WTC11 (cell line): ENCODE measurements around the gene NAGS. TPM values are rescaled to one million over a fixed set of nuclear protein-coding genes. Genes with fewer than 3 reads are reported as not detected.

Experiments
- ATAC-seq: fragments of 200-7000 bp; cut with Tn5 transposase; 2 replicates; pipeline ENCODE4 v1.10.0; 2021; ENCODE audit warnings: mild to moderate bottlenecking, moderate library complexity
- CTCF ChIA-PET: fragments of 300-600 bp; sonication (Branson Sonifier 250); formaldehyde crosslinking; loops from one replicate; lab custom pipeline; 2021; ENCODE audit warnings: antibody characterized with exemption; lab: Charles Lee
- POLR2A ChIA-PET: fragments of 350-600 bp; sonication (Branson Sonifier 250); formaldehyde crosslinking; loops from one replicate; lab custom pipeline; 2021; ENCODE audit warnings: antibody characterized with exemption; lab: Charles Lee
- DNase-seq: peaks from one replicate; pipeline ENCODE4 v3.0.0; 2021; ENCODE audit warnings: low spot score
- H3K27ac Mint-ChIP-seq: 2 replicates; pipeline ENCODE4 v1.8.0; 2021; ENCODE audit warnings: mixed read lengths
- H3K27me3 Mint-ChIP-seq: 2 replicates; pipeline ENCODE4 v1.8.0; 2021; ENCODE audit warnings: low read depth, mild to moderate bottlenecking, moderate library complexity, mixed read lengths
- H3K36me3 Mint-ChIP-seq: 2 replicates; pipeline ENCODE4 v1.8.0; 2021; ENCODE audit warnings: mixed read lengths
- H3K4me1 Mint-ChIP-seq: 2 replicates; pipeline ENCODE4 v1.8.0; 2022; ENCODE audit warnings: mixed read lengths
- H3K4me3 Mint-ChIP-seq: 2 replicates; pipeline ENCODE4 v1.8.0; 2021; ENCODE audit warnings: mild to moderate bottlenecking, moderate library complexity, mixed read lengths
- H3K9me3 Mint-ChIP-seq: 2 replicates; pipeline ENCODE4 v1.8.0; 2021; ENCODE audit warnings: mixed read lengths
- CBFB ChIP-seq: sonication (generic); formaldehyde crosslinking; IDR thresholded peaks from 2 replicates; pipeline ENCODE4 v1.8.1; 2022; ENCODE audit warnings: mild to moderate bottlenecking, low read depth, missing genetic modification reagents
- ESRRA ChIP-seq: sonication (generic); formaldehyde crosslinking; IDR thresholded peaks from 2 replicates; pipeline ENCODE4 v1.8.1; 2022; ENCODE audit warnings: mild to moderate bottlenecking, missing genetic modification reagents, borderline replicate concordance
- ETV6 ChIP-seq: sonication (generic); formaldehyde crosslinking; IDR thresholded peaks from 2 replicates; pipeline ENCODE4 v1.8.1; 2022; ENCODE audit warnings: mild to moderate bottlenecking, missing genetic modification reagents
- FOXP1 ChIP-seq: sonication (generic); formaldehyde crosslinking; IDR thresholded peaks from 2 replicates; pipeline ENCODE4 v1.8.0; 2022; ENCODE audit warnings: missing genetic modification reagents, mild to moderate bottlenecking, moderate library complexity, borderline replicate concordance
- GABPB1 ChIP-seq: sonication (generic); formaldehyde crosslinking; IDR thresholded peaks from 2 replicates; pipeline ENCODE4 v1.8.1; 2023; ENCODE audit warnings: mild to moderate bottlenecking, missing genetic modification reagents
- HMGA2 ChIP-seq: fragments of 250-450 bp; sonication (Bioruptor Pico); IDR thresholded peaks from 2 replicates; pipeline ENCODE4 v1.4.0; 2021; ENCODE audit warnings: mild to moderate bottlenecking, moderate library complexity
- IRF2 ChIP-seq: sonication (generic); formaldehyde crosslinking; IDR thresholded peaks from 2 replicates; pipeline ENCODE4 v1.8.0; 2022; ENCODE audit warnings: low read depth, missing genetic modification reagents, borderline replicate concordance
- SMAD3 ChIP-seq: sonication (generic); formaldehyde crosslinking; IDR thresholded peaks from 2 replicates; pipeline ENCODE4 v1.8.0; 2022; ENCODE audit warnings: missing genetic modification reagents, mild to moderate bottlenecking, borderline replicate concordance
- SOX15 ChIP-seq: fragments of 250-450 bp; sonication (Bioruptor Pico); IDR thresholded peaks from 2 replicates; pipeline ENCODE4 v1.9.0; 2021; ENCODE audit warnings: mild to moderate bottlenecking
- TCF7 ChIP-seq: sonication (generic); formaldehyde crosslinking; IDR thresholded peaks from 2 replicates; pipeline ENCODE4 v1.8.0; 2022; ENCODE audit warnings: mild to moderate bottlenecking, low read depth, missing genetic modification reagents, moderate library complexity
- TEAD1 ChIP-seq: sonication (generic); formaldehyde crosslinking; IDR thresholded peaks from 2 replicates; pipeline ENCODE4 v1.8.0; 2022; ENCODE audit warnings: mild to moderate bottlenecking, missing genetic modification reagents
- ZNF219 ChIP-seq: sonication (generic); formaldehyde crosslinking; IDR thresholded peaks from 2 replicates; pipeline ENCODE4 v1.8.0; 2023; ENCODE audit warnings: missing genetic modification reagents, mild to moderate bottlenecking, borderline replicate concordance
- ZNF232 ChIP-seq: sonication (generic); formaldehyde crosslinking; IDR thresholded peaks from 2 replicates; pipeline ENCODE4 v1.8.0; 2022; ENCODE audit warnings: mild to moderate bottlenecking, missing genetic modification reagents
- ZNF671 ChIP-seq: fragments of 250-450 bp; sonication (Bioruptor Pico); IDR thresholded peaks from 2 replicates; pipeline ENCODE4 v1.8.0; 2021; ENCODE audit warnings: mild to moderate bottlenecking
- total RNA-seq: library from RNA; stranded (reverse); gene quantifications from 3 replicates; pipeline ENCODE4 v1.2.3, GENCODE V29; 2021
- TF ChIP-seq, protein P1 (sequence below): fragments of 250-450 bp; sonication (Bioruptor Pico); IDR thresholded peaks from 2 replicates; pipeline ENCODE4 v1.9.0; 2021; ENCODE audit warnings: mild to moderate bottlenecking
- TF ChIP-seq, protein P2 (sequence below): sonication (generic); formaldehyde crosslinking; IDR thresholded peaks from 2 replicates; pipeline ENCODE4 v1.8.1; 2022; ENCODE audit warnings: mild to moderate bottlenecking, moderate library complexity, missing genetic modification reagents
- TF ChIP-seq, protein P3 (sequence below): fragments of 250-450 bp; sonication (Bioruptor Pico); IDR thresholded peaks from 2 replicates; pipeline ENCODE4 v1.9.0; 2021; ENCODE audit warnings: moderate library complexity, mild to moderate bottlenecking, inconsistent platforms, borderline replicate concordance
- TF ChIP-seq, protein P4 (sequence below): sonication (generic); formaldehyde crosslinking; conservative IDR thresholded peaks from 2 replicates; pipeline ENCODE4 v1.8.1; 2023; ENCODE audit warnings: mild to moderate bottlenecking, low read depth, missing genetic modification reagents, moderate library complexity
- TF ChIP-seq, protein P5 (sequence below): sonication (generic); formaldehyde crosslinking; IDR thresholded peaks from 2 replicates; pipeline ENCODE4 v1.8.0; 2023; ENCODE audit warnings: mild to moderate bottlenecking, missing genetic modification reagents
- TF ChIP-seq, protein P6 (sequence below): sonication (generic); formaldehyde crosslinking; IDR thresholded peaks from 2 replicates; pipeline ENCODE4 v1.8.1; 2022; ENCODE audit warnings: low read depth, missing genetic modification reagents, borderline replicate concordance
- TF ChIP-seq, protein P7 (sequence below): sonication (generic); formaldehyde crosslinking; IDR thresholded peaks from 2 replicates; pipeline ENCODE4 v1.8.1; 2023; ENCODE audit warnings: mild to moderate bottlenecking, moderate library complexity, missing genetic modification reagents

The NAGS gene
- total RNA-seq, 1 experiment from 2014 or later: 8.6 TPM

DNA sequence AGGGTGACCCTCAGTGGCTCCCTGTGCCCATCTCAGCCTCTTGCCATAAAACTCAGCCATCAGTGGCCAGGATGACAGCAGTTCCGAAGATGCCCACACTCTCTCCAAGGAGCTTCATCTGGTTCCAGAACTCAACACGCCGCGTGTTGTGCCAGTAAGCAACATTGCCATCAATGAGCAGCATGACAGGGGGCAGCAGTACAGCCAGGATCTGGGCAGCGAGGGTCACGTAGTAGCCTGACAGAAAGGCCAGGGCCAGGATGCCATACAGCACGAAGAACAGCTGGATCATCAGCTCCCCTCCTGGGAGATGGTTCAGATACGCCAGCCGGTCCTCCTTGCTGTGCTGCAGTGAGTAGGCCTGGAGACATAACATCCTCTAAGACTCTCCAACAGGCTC, 7.5 kb downstream of the NAGS start (continued):
- TF ChIP-seq ZNF671 (no peak), IRF2 (CRISPR knock-in tag) (no peak), GABPB1 (no peak)

DNA sequence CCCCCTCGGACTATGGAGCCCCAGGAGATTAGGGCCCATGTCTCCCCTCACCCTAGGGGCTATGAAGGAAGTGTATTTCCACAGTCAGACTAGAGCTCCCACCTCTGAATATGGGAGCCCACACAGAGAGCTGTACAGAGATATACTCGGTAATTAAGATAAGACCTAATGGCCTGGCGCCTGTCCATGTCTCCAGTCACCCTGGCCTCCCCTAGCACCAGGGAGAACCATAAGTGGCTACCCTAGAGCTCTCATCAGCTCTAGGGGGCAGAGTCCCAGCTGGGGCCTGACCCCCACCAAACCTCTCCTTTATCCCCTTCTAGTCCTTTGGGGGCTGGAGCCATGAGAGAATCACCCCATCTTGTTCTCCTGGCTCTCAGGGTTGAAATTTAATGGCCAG, 8.0 kb downstream of the NAGS start:
- Mint-ChIP-seq H3K9me3 (no peaks in the 10 kb centered on the region), H3K36me3 (peaks cover 10% of the 10 kb centered on the region; the same call in 1 of the 2 replicates), H3K4me3 (no peak overlapping the region), H3K4me1 (peaks cover 22% of the 10 kb centered on the region), H3K27ac (no peak overlapping the region), H3K27me3 (no peaks in the 10 kb centered on the region)
- DNase-seq (no peak), ATAC-seq (no peak)
- POLR2A ChIA-PET: no interaction called here
- CTCF ChIA-PET: no interaction called here
- TF ChIP-seq FOXP1: no peak
- TF ChIP-seq SOX15 (CRISPR knock-in tag): no peak
- TF ChIP-seq, protein P1, sequence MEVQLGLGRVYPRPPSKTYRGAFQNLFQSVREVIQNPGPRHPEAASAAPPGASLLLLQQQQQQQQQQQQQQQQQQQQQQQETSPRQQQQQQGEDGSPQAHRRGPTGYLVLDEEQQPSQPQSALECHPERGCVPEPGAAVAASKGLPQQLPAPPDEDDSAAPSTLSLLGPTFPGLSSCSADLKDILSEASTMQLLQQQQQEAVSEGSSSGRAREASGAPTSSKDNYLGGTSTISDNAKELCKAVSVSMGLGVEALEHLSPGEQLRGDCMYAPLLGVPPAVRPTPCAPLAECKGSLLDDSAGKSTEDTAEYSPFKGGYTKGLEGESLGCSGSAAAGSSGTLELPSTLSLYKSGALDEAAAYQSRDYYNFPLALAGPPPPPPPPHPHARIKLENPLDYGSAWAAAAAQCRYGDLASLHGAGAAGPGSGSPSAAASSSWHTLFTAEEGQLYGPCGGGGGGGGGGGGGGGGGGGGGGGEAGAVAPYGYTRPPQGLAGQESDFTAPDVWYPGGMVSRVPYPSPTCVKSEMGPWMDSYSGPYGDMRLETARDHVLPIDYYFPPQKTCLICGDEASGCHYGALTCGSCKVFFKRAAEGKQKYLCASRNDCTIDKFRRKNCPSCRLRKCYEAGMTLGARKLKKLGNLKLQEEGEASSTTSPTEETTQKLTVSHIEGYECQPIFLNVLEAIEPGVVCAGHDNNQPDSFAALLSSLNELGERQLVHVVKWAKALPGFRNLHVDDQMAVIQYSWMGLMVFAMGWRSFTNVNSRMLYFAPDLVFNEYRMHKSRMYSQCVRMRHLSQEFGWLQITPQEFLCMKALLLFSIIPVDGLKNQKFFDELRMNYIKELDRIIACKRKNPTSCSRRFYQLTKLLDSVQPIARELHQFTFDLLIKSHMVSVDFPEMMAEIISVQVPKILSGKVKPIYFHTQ (CRISPR knock-in tag): no peak
- TF ChIP-seq, protein P2, sequence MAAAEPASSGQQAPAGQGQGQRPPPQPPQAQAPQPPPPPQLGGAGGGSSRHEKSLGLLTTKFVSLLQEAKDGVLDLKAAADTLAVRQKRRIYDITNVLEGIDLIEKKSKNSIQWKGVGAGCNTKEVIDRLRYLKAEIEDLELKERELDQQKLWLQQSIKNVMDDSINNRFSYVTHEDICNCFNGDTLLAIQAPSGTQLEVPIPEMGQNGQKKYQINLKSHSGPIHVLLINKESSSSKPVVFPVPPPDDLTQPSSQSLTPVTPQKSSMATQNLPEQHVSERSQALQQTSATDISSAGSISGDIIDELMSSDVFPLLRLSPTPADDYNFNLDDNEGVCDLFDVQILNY (CRISPR knock-in tag): no peak
- TF ChIP-seq TEAD1 (CRISPR knock-in tag): no peak
- TF ChIP-seq, protein P3, sequence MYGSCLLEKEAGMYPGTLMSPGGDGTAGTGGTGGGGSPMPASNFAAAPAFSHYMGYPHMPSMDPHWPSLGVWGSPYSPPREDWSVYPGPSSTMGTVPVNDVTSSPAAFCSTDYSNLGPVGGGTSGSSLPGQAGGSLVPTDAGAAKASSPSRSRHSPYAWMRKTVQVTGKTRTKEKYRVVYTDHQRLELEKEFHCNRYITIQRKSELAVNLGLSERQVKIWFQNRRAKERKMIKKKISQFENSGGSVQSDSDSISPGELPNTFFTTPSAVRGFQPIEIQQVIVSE: no peak
- TF ChIP-seq TCF7 (CRISPR knock-in tag): no peak
- TF ChIP-seq ETV6: no peak
- no peak for TF ChIP-seq HMGA2 (CRISPR knock-in tag)
- TF ChIP-seq, protein P4, sequence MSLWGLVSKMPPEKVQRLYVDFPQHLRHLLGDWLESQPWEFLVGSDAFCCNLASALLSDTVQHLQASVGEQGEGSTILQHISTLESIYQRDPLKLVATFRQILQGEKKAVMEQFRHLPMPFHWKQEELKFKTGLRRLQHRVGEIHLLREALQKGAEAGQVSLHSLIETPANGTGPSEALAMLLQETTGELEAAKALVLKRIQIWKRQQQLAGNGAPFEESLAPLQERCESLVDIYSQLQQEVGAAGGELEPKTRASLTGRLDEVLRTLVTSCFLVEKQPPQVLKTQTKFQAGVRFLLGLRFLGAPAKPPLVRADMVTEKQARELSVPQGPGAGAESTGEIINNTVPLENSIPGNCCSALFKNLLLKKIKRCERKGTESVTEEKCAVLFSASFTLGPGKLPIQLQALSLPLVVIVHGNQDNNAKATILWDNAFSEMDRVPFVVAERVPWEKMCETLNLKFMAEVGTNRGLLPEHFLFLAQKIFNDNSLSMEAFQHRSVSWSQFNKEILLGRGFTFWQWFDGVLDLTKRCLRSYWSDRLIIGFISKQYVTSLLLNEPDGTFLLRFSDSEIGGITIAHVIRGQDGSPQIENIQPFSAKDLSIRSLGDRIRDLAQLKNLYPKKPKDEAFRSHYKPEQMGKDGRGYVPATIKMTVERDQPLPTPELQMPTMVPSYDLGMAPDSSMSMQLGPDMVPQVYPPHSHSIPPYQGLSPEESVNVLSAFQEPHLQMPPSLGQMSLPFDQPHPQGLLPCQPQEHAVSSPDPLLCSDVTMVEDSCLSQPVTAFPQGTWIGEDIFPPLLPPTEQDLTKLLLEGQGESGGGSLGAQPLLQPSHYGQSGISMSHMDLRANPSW (CRISPR knock-in tag): no peak
- TF ChIP-seq SMAD3: no peak
- no peak for TF ChIP-seq ESRRA (CRISPR knock-in tag)
- TF ChIP-seq, protein P5, sequence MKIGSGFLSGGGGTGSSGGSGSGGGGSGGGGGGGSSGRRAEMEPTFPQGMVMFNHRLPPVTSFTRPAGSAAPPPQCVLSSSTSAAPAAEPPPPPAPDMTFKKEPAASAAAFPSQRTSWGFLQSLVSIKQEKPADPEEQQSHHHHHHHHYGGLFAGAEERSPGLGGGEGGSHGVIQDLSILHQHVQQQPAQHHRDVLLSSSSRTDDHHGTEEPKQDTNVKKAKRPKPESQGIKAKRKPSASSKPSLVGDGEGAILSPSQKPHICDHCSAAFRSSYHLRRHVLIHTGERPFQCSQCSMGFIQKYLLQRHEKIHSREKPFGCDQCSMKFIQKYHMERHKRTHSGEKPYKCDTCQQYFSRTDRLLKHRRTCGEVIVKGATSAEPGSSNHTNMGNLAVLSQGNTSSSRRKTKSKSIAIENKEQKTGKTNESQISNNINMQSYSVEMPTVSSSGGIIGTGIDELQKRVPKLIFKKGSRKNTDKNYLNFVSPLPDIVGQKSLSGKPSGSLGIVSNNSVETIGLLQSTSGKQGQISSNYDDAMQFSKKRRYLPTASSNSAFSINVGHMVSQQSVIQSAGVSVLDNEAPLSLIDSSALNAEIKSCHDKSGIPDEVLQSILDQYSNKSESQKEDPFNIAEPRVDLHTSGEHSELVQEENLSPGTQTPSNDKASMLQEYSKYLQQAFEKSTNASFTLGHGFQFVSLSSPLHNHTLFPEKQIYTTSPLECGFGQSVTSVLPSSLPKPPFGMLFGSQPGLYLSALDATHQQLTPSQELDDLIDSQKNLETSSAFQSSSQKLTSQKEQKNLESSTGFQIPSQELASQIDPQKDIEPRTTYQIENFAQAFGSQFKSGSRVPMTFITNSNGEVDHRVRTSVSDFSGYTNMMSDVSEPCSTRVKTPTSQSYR (CRISPR knock-in tag): no peak
- no peak for TF ChIP-seq CBFB
- TF ChIP-seq ZNF219 (CRISPR knock-in tag): no peak
- no peak for TF ChIP-seq ZNF232 (CRISPR knock-in tag)
- TF ChIP-seq, protein P6, sequence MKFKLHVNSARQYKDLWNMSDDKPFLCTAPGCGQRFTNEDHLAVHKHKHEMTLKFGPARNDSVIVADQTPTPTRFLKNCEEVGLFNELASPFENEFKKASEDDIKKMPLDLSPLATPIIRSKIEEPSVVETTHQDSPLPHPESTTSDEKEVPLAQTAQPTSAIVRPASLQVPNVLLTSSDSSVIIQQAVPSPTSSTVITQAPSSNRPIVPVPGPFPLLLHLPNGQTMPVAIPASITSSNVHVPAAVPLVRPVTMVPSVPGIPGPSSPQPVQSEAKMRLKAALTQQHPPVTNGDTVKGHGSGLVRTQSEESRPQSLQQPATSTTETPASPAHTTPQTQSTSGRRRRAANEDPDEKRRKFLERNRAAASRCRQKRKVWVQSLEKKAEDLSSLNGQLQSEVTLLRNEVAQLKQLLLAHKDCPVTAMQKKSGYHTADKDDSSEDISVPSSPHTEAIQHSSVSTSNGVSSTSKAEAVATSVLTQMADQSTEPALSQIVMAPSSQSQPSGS (CRISPR knock-in tag): no peak
- TF ChIP-seq, protein P7, sequence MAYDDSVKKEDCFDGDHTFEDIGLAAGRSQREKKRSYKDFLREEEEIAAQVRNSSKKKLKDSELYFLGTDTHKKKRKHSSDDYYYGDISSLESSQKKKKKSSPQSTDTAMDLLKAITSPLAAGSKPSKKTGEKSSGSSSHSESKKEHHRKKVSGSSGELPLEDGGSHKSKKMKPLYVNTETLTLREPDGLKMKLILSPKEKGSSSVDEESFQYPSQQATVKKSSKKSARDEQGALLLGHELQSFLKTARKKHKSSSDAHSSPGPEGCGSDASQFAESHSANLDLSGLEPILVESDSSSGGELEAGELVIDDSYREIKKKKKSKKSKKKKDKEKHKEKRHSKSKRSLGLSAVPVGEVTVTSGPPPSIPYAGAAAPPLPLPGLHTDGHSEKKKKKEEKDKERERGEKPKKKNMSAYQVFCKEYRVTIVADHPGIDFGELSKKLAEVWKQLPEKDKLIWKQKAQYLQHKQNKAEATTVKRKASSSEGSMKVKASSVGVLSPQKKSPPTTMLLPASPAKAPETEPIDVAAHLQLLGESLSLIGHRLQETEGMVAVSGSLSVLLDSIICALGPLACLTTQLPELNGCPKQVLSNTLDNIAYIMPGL: no peak
